Breast epithelium (tissue), 4 donors: Measurements from ENCODE around the gene REC8. TPM values are rescaled to one million over a fixed set of nuclear protein-coding genes. Genes with fewer than 3 reads are reported as not detected.
"Not testable (repeated sequence)": the region's sequence is repeated elsewhere in the genome, so short reads cannot be mapped to it uniquely, and the experiment has no call there.

Experiments
- DNase-seq, 2 donors: peaks; one replicate each; pipeline ENCODE4 v3.0.0-alpha.2; 2019; ENCODE audit warnings: low spot score in 2 of 2
- H3K27ac ChIP-seq, 2 donors: fragments of 200-600 bp; sonication (generic) in 1 of 2; one replicate each; pipeline ENCODE4 v1.5.1; 2016 to 2019; ENCODE audit warnings: mild to moderate bottlenecking in 1 of 2
- H3K27me3 ChIP-seq, 2 donors: fragments of 200-600 bp; sonication (generic) in 1 of 2; one replicate each; pipeline versions ENCODE4 v1.5.1 to v1.6.0; 2017 to 2019; ENCODE audit warnings: control low read depth in 1 of 2, mild to moderate bottlenecking in 1 of 2
- H3K36me3 ChIP-seq: fragments of 200-600 bp; one replicate; pipeline ENCODE4 v1.5.1; 2019
- H3K4me1 ChIP-seq, 2 donors: fragments of 200-600 bp; sonication (generic); one replicate each; pipeline ENCODE4 v1.5.1; 2016 to 2019; ENCODE audit warnings: control low read depth in 1 of 2
- H3K4me3 ChIP-seq, 3 donors: fragments of 200-600 bp; sonication (generic); 1 replicate in 2 of 3; 2 replicates in 1 of 3; pipeline ENCODE4 v1.5.1; 2016 to 2019; ENCODE audit warnings: mild to moderate bottlenecking in 3 of 3, moderate library complexity in 2 of 3
- H3K9me3 ChIP-seq, 2 donors: fragments of 200-600 bp; sonication (generic) in 1 of 2; one replicate each; pipeline ENCODE4 v1.5.1; 2016 to 2019; ENCODE audit warnings: control low read depth in 1 of 2
- CTCF ChIP-seq, 3 donors: fragments of 450-650 bp; IDR thresholded peaks; one replicate each; pipeline ENCODE4 v1.5.1; 2016 to 2017; ENCODE audit warnings: antibody characterized with exemption in 3 of 3, mild to moderate bottlenecking in 3 of 3, moderate library complexity in 3 of 3
- POLR2A ChIP-seq: fragments of 450-650 bp; IDR thresholded peaks from one replicate; pipeline ENCODE4 v1.6.1; 2016; ENCODE audit warnings: antibody characterized with exemption, mild to moderate bottlenecking, moderate library complexity
- POLR2AphosphoS5 ChIP-seq, 3 donors: sonication (generic); formaldehyde crosslinking; IDR thresholded peaks; one replicate each; pipeline ENCODE4 v1.6.1; 2017; ENCODE audit warnings: antibody characterized with exemption in 3 of 3
- intact Hi-C: fragments of 100-400 bp; cut with DNase I; formaldehyde crosslinking; loops from one replicate; pipeline ENCODE4 v1.15.1; 2023; ENCODE audit warnings: low total_unique reads
- total RNA-seq, 3 donors: library from RNA; depleted of rRNA; stranded (reverse); fragments of >200 nt; gene quantifications; one replicate each; pipeline ENCODE4 v1.1.0, GENCODE V29; 2016

REC8 gene
- total RNA-seq, 3 donors from 2014 or later = 2.9 to 10.2 (median 6.6) TPM

GRCh38 chr14:24215495-24216344 lies 43.8 kb downstream of the REC8 start, which contains the start of gene MDP1:
Gene MDP1 (minus strand): TSS chr14:24216066. CDS start chr14:24215955, 111 bp downstream.
- peak; percentile 79 to 80 for DNase-seq
- H3K4me3 ChIP-seq = peak within 1 kb of the TSS; percentile 76 to 87 (median 83)
- no peaks in the 10 kb centered on the region for H3K9me3 ChIP-seq
- TF ChIP-seq POLR2AphosphoS5 (IDR thresholded peaks at IDR 0.05) (peak; percentile 82 to 93 (median 85)), CTCF (IDR thresholded peaks at IDR 0.05) (peak; percentile 28 to 54 (median 34)), POLR2A (peak; percentile 51)
- H3K27ac ChIP-seq = peak within 1 kb of the TSS; percentile 91 to 96
- H3K4me1 ChIP-seq = peaks cover 0 to 10% of the 10 kb centered on the region in 2 donors
- H3K27me3 ChIP-seq = no peaks in the 10 kb centered on the region
- intact Hi-C loops = no loop called here
- H3K36me3 ChIP-seq = no peaks in the 10 kb centered on the region

- no peak for TF ChIP-seq POLR2AphosphoS5 (IDR thresholded peaks at IDR 0.05)
- TF ChIP-seq POLR2A = no peak
- TF ChIP-seq CTCF (IDR thresholded peaks at IDR 0.05) = no peak
- H3K4me3 ChIP-seq = peak overlapping the region in 2 of 3 donors; percentile 76 to 87
- peaks cover 0 to 10% of the 10 kb centered on the region in 2 donors for H3K4me1 ChIP-seq
- DNase-seq = no peak
- H3K27ac ChIP-seq = peak overlapping the region; percentile 91 to 96
- no peaks in the 10 kb centered on the region for H3K9me3 ChIP-seq
- no peaks in the 10 kb centered on the region for H3K36me3 ChIP-seq
- intact Hi-C loops = no loop called here
- H3K27me3 ChIP-seq = no peaks in the 10 kb centered on the region
Observed at GRCh38 chr14:24216345-24216699, 44.4 kb downstream of the REC8 start.

GRCh38 chr14:24216876-24217275 lies 45.0 kb downstream of the REC8 start:
- intact Hi-C loops, H3K27me3 ChIP-seq, H3K36me3 ChIP-seq: not testable (repeated sequence)

GRCh38 chr14:24219080-24219479 lies 47.2 kb downstream of the REC8 start:
- DNase-seq = no peak
- Histone ChIP-seq H3K27ac (no peak overlapping the region), H3K27me3 (no peaks in the 10 kb centered on the region), H3K4me1 (peaks cover 0 to 10% of the 10 kb centered on the region in 2 donors), H3K4me3 (no peak overlapping the region), H3K36me3 (no peaks in the 10 kb centered on the region), H3K9me3 (no peaks in the 10 kb centered on the region)
- TF ChIP-seq POLR2A = no peak
- TF ChIP-seq CTCF (IDR thresholded peaks at IDR 0.05) = no peak
- no peak for TF ChIP-seq POLR2AphosphoS5 (IDR thresholded peaks at IDR 0.05)
- intact Hi-C loops = no loop called here

More at GRCh38 chr14:24216876-24217275, 45.0 kb downstream of the REC8 start:
- DNase-seq, H3K4me1 ChIP-seq, H3K27ac ChIP-seq, H3K9me3 ChIP-seq, H3K4me3 ChIP-seq: not testable (repeated sequence)

- no peak for DNase-seq
- no peak for TF ChIP-seq POLR2AphosphoS5 (IDR thresholded peaks at IDR 0.05)
- no peak for TF ChIP-seq CTCF (IDR thresholded peaks at IDR 0.05)
- TF ChIP-seq POLR2A = no peak
- Histone ChIP-seq H3K9me3 (no peaks in the 10 kb centered on the region), H3K4me3 (no peak overlapping the region), H3K36me3 (no peaks in the 10 kb centered on the region), H3K27me3 (no peaks in the 10 kb centered on the region), H3K27ac (no peak overlapping the region), H3K4me1 (peaks cover 0 to 7% of the 10 kb centered on the region in 2 donors)
- intact Hi-C loops = no loop called here
Observed at GRCh38 chr14:24219521-24219920, 47.6 kb downstream of the REC8 start.

GRCh38 chr14:24222987-24223386 lies 51.1 kb downstream of the REC8 start:
- H3K4me1 ChIP-seq, H3K27me3 ChIP-seq, H3K4me3 ChIP-seq, H3K36me3 ChIP-seq, DNase-seq, H3K9me3 ChIP-seq, H3K27ac ChIP-seq, intact Hi-C loops: not testable (repeated sequence)
